ENCODE results near the gene ZNF598.

ZNF598 gene

DNA sequence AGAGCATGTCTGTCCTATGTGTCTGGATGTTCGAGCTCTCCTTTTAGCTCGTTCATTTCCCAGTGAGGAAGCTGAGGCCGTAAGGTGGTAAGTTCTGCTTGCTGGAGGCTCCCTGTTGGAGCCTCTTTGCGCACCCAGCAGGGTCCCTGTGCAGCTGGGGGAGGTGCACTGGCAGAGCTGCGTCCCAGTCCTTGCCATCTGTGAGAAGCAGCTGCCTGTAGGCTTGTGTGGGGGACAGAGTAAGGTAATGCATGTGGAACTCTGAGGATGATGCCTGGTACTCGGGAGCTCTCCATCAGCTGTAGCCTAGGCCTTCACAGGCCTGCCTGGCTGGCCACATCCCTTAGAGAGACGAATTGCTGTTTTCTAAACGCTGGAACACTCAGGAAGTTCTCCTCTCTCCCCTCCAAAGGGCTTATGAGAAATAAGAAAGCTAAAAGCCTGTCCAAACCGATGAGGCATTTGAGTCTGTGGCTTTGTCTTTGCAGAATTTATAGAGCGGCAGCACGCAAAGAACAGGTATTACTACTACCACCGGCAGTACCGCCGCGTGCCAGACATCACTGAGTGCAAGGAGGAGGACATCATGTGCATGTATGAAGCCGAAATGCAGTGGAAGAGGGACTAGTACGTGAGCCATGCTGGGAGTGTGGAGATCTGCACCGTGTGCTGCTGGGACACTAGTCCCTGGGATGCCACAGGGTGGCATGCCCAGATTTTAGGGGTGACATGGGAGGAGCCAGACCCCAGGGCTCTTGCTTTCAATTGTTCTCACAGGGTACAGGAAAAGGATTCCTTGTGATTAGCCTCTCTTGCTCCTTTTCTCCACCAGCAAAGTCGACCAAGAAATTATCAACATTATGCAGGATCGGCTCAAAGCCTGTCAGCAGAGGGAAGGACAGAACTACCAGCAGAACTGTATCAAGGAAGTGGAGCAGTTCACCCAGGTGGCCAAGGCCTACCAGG is 48.7 kb downstream of the ZNF598 start:
- no peak for TF ChIP-seq BACH2 (CRISPR knock-in tag; IDR thresholded peaks at IDR 0.05; ENCODE audit: borderline replicate concordance)
- 0 out of 2 replicates have a peak, but pooled peaks have one; percentile 22 for TF ChIP-seq ZFP30 (CRISPR knock-in tag; IDR thresholded peaks at IDR 0.05)
- TF ChIP-seq ZFP3 (CRISPR knock-in tag; IDR thresholded peaks at IDR 0.05), result no peak
- TF ChIP-seq, protein P1, sequence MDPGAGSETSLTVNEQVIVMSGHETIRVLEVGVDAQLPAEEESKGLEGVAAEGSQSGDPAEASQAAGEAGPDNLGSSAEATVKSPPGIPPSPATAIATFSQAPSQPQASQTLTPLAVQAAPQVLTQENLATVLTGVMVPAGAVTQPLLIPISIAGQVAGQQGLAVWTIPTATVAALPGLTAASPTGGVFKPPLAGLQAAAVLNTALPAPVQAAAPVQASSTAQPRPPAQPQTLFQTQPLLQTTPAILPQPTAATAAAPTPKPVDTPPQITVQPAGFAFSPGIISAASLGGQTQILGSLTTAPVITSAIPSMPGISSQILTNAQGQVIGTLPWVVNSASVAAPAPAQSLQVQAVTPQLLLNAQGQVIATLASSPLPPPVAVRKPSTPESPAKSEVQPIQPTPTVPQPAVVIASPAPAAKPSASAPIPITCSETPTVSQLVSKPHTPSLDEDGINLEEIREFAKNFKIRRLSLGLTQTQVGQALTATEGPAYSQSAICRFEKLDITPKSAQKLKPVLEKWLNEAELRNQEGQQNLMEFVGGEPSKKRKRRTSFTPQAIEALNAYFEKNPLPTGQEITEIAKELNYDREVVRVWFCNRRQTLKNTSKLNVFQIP (CRISPR knock-in tag; IDR thresholded peaks at IDR 0.05; ENCODE audit: borderline replicate concordance, low read depth), result no peak
- TF ChIP-seq, protein P2, sequence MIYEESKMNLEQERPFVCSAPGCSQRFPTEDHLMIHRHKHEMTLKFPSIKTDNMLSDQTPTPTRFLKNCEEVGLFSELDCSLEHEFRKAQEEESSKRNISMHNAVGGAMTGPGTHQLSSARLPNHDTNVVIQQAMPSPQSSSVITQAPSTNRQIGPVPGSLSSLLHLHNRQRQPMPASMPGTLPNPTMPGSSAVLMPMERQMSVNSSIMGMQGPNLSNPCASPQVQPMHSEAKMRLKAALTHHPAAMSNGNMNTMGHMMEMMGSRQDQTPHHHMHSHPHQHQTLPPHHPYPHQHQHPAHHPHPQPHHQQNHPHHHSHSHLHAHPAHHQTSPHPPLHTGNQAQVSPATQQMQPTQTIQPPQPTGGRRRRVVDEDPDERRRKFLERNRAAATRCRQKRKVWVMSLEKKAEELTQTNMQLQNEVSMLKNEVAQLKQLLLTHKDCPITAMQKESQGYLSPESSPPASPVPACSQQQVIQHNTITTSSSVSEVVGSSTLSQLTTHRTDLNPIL (CRISPR knock-in tag; IDR thresholded peaks at IDR 0.05; ENCODE audit: low read depth), result 0 out of 2 replicates have a peak, but pooled peaks have one; percentile 47
- TF ChIP-seq, protein P3, sequence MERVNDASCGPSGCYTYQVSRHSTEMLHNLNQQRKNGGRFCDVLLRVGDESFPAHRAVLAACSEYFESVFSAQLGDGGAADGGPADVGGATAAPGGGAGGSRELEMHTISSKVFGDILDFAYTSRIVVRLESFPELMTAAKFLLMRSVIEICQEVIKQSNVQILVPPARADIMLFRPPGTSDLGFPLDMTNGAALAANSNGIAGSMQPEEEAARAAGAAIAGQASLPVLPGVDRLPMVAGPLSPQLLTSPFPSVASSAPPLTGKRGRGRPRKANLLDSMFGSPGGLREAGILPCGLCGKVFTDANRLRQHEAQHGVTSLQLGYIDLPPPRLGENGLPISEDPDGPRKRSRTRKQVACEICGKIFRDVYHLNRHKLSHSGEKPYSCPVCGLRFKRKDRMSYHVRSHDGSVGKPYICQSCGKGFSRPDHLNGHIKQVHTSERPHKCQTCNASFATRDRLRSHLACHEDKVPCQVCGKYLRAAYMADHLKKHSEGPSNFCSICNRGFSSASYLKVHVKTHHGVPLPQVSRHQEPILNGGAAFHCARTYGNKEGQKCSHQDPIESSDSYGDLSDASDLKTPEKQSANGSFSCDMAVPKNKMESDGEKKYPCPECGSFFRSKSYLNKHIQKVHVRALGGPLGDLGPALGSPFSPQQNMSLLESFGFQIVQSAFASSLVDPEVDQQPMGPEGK (CRISPR knock-in tag; IDR thresholded peaks at IDR 0.05; ENCODE audit: borderline replicate concordance), result peak; percentile 52; the same call in 1 of the 2 replicates
- peak; percentile 83; the same call in 1 of the 2 replicates for TF ChIP-seq ESRRG (CRISPR knock-in tag; IDR thresholded peaks at IDR 0.05)
- peak; percentile 13 for TF ChIP-seq GLIS3 (CRISPR knock-in tag; IDR thresholded peaks at IDR 0.05)
- no peak for TF ChIP-seq ZNF8 (CRISPR knock-in tag; IDR thresholded peaks at IDR 0.05)
- TF ChIP-seq SNAI2 (CRISPR knock-in tag; IDR thresholded peaks at IDR 0.05), result no peak
- peak; percentile 33 for ATAC-seq

DNA sequence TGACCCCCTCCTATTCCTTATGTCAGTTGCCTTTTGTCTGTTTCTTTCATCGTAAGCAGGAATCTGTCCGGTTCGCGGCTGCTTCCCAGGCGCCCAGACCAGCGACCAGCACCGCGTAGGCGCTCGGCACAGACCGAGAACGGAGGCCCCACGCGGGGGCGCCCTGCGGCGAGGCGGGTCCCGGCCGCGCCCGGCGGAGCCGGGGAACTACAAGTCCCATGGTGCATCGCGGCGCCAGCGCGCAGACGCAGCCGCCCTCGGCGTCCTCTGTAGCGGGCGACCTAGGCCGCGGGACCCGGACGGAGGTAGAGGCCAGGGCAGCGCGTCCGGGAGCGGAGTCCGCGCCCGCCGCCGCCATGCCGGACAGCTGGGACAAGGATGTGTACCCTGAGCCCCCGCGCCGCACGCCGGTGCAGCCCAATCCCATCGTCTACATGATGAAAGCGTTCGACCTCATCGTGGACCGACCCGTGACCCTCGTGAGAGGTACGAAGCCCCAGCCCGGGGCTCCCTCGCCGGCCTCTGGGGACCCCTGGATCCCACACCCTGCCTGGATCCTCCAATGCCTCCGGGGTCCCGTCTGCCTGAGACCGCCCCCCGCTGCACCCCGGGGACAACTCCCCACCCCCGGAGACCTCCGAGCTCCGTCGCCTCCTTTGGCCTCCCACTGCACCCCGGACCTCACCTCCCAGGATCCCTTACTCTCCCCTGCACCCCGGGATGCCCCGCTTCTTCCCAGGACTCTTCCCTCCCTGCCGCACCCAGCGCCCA is 50.2 kb downstream of the ZNF598 start, which contains the start of gene NDUFB10:
Gene NDUFB10 (plus strand): TSS at position 270 of the 771 bp plus-strand sequence. CDS start 87 bp downstream, at position 357.
- peak; percentile 82 for ATAC-seq

More for the DNA sequence above, 50.2 kb downstream of the ZNF598 start, which contains the start of gene NDUFB10:
- no peak for TF ChIP-seq TCF4 (CRISPR knock-in tag; IDR thresholded peaks at IDR 0.05; ENCODE audit: borderline replicate concordance)
- no peak for TF ChIP-seq RARB (CRISPR knock-in tag; IDR thresholded peaks at IDR 0.05)
- TF ChIP-seq ZNF8 (CRISPR knock-in tag; IDR thresholded peaks at IDR 0.05), result no peak
- TF ChIP-seq ZNF565 (CRISPR knock-in tag; conservative IDR thresholded peaks at IDR 0.05; ENCODE audit: low read depth), result no peak
- TF ChIP-seq ARNTL (CRISPR knock-in tag; IDR thresholded peaks at IDR 0.05; ENCODE audit: borderline replicate concordance, low read depth), result no peak
- TF ChIP-seq SNAI2 (CRISPR knock-in tag; IDR thresholded peaks at IDR 0.05), result no peak
- no peak for TF ChIP-seq CSDC2 (CRISPR knock-in tag; IDR thresholded peaks at IDR 0.05)
- TF ChIP-seq ZFP30 (CRISPR knock-in tag; IDR thresholded peaks at IDR 0.05), result no peak
- no peak for TF ChIP-seq GLIS3 (CRISPR knock-in tag; IDR thresholded peaks at IDR 0.05)
- TF ChIP-seq, protein P4, sequence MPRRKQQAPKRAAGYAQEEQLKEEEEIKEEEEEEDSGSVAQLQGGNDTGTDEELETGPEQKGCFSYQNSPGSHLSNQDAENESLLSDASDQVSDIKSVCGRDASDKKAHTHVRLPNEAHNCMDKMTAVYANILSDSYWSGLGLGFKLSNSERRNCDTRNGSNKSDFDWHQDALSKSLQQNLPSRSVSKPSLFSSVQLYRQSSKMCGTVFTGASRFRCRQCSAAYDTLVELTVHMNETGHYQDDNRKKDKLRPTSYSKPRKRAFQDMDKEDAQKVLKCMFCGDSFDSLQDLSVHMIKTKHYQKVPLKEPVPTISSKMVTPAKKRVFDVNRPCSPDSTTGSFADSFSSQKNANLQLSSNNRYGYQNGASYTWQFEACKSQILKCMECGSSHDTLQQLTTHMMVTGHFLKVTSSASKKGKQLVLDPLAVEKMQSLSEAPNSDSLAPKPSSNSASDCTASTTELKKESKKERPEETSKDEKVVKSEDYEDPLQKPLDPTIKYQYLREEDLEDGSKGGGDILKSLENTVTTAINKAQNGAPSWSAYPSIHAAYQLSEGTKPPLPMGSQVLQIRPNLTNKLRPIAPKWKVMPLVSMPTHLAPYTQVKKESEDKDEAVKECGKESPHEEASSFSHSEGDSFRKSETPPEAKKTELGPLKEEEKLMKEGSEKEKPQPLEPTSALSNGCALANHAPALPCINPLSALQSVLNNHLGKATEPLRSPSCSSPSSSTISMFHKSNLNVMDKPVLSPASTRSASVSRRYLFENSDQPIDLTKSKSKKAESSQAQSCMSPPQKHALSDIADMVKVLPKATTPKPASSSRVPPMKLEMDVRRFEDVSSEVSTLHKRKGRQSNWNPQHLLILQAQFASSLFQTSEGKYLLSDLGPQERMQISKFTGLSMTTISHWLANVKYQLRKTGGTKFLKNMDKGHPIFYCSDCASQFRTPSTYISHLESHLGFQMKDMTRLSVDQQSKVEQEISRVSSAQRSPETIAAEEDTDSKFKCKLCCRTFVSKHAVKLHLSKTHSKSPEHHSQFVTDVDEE (CRISPR knock-in tag; IDR thresholded peaks at IDR 0.05), result no peak
- TF ChIP-seq, protein P3 (CRISPR knock-in tag; IDR thresholded peaks at IDR 0.05; ENCODE audit: borderline replicate concordance), result no peak
- TF ChIP-seq OSR1 (CRISPR knock-in tag; IDR thresholded peaks at IDR 0.05), result no peak
- TF ChIP-seq, protein P1 (CRISPR knock-in tag; IDR thresholded peaks at IDR 0.05; ENCODE audit: borderline replicate concordance, low read depth), result no peak
- no peak for TF ChIP-seq ESRRG (CRISPR knock-in tag; IDR thresholded peaks at IDR 0.05)
- no peak for TF ChIP-seq ZC3H10 (CRISPR knock-in tag; IDR thresholded peaks at IDR 0.05)
- TF ChIP-seq ISL1 (CRISPR knock-in tag; IDR thresholded peaks at IDR 0.05), result no peak
- no peak for TF ChIP-seq ZFP3 (CRISPR knock-in tag; IDR thresholded peaks at IDR 0.05)
- TF ChIP-seq PPARA (CRISPR knock-in tag; IDR thresholded peaks at IDR 0.05; ENCODE audit: borderline replicate concordance), result no peak
- TF ChIP-seq, protein P5, sequence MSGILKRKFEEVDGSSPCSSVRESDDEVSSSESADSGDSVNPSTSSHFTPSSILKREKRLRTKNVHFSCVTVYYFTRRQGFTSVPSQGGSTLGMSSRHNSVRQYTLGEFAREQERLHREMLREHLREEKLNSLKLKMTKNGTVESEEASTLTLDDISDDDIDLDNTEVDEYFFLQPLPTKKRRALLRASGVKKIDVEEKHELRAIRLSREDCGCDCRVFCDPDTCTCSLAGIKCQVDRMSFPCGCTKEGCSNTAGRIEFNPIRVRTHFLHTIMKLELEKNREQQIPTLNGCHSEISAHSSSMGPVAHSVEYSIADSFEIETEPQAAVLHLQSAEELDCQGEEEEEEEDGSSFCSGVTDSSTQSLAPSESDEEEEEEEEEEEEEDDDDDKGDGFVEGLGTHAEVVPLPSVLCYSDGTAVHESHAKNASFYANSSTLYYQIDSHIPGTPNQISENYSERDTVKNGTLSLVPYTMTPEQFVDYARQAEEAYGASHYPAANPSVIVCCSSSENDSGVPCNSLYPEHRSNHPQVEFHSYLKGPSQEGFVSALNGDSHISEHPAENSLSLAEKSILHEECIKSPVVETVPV (CRISPR knock-in tag; IDR thresholded peaks at IDR 0.05), result no peak
